GM12878 (cell line): ENCODE results near the gene ANKRD6. TPM values are rescaled to one million over a fixed set of nuclear protein-coding genes. Genes with fewer than 3 reads are reported as not detected.

Experiments used
- ATAC-seq: fragments of 200-7000 bp; cut with Tn5 transposase; 3 replicates; pipeline ENCODE4 v1.9.1; 2020; ENCODE audit warnings: mild to moderate bottlenecking, moderate library complexity
- BruUV-seq: library from RNA; stranded (reverse); fragments of 400-500 nt; replicated peaks from 2 replicates; lab custom pipeline; 2021; lab: Mats Ljungman, UMichigan
- CTCF ChIA-PET: fragments of 300-600 bp; sonication (Branson Sonifier 250); formaldehyde crosslinking; extraction: SDS; loops from one replicate; lab custom pipeline; 2021; ENCODE audit warnings: inconsistent platforms; lab: Yijun Ruan, JAX
- POLR2A ChIA-PET: fragments of 350-600 bp; formaldehyde crosslinking; extraction: SDS; loops from one replicate; lab custom pipeline; 2021; ENCODE audit warnings: inconsistent platforms; lab: Charles Lee
- RAD21 ChIA-PET: fragments of 300-600 bp; sonication (Branson Sonifier 250); formaldehyde crosslinking; loops from one replicate; lab custom pipeline; 2023; ENCODE audit warnings: antibody characterized with exemption; ENCODE audit not compliant: unreplicated experiment; lab: Charles Lee
- SMC1A ChIA-PET: fragments of 300-600 bp; sonication (Branson Sonifier 250); formaldehyde crosslinking; loops from one replicate; lab custom pipeline; 2023; ENCODE audit not compliant: unreplicated experiment, uncharacterized antibody; lab: Charles Lee
- DNase-seq: peaks from one replicate; pipeline ENCODE4 v3.0.0-alpha.2; 2011; ENCODE audit warnings: low read depth, low spot score
- FAIRE-seq: peaks from 3 replicates; lab custom pipeline; 2011; peaks lifted over from hg19 to GRCh38; lab: Jason Lieb, UNC
- H2AFZ ChIP-seq: 2 replicates; pipeline ENCODE4 v1.6.0; 2011; ENCODE audit warnings: low read depth, low read length, control low read depth; ENCODE audit not compliant: control insufficient read depth
- H3K27ac ChIP-seq: 2 replicates; pipeline ENCODE4 v1.5.1; 2011; ENCODE audit warnings: control low read depth; ENCODE audit not compliant: control insufficient read depth, insufficient read depth
- H3K27me3 ChIP-seq, 2 experiments: replicated peaks in 1 of 2; 2 replicates each; pipeline versions ENCODE4 v1.6.0 to v1.6.1; 2011; ENCODE audit warnings: low read length in 1 of 2; ENCODE audit not compliant: control insufficient read depth in 2 of 2, insufficient read depth in 2 of 2
- H3K36me3 ChIP-seq, 2 experiments: 2 replicates each; pipeline ENCODE4 v1.5.1; 2011; ENCODE audit warnings: low read length in 1 of 2; ENCODE audit not compliant: control insufficient read depth in 2 of 2, insufficient read depth in 2 of 2
- H3K4me1 ChIP-seq: 2 replicates; pipeline ENCODE4 v1.6.1; 2011; ENCODE audit warnings: mild to moderate bottlenecking, low read length, moderate library complexity, mixed read lengths; ENCODE audit not compliant: control insufficient read depth, insufficient read depth
- H3K4me2 ChIP-seq: 2 replicates; pipeline ENCODE4 v1.6.0; 2011; ENCODE audit warnings: control low read depth; ENCODE audit not compliant: control insufficient read depth, insufficient read depth
- H3K4me3 ChIP-seq: fragments of 200-600 bp; sonication (generic); 2 replicates; pipeline ENCODE4 v1.5.1; 2016
- H3K79me2 ChIP-seq: 2 replicates; pipeline ENCODE4 v1.6.0; 2011; ENCODE audit warnings: low read length; ENCODE audit not compliant: control insufficient read depth, insufficient read depth
- H3K9ac ChIP-seq: 2 replicates; pipeline ENCODE4 v1.8.0; 2011; ENCODE audit warnings: low read length, control low read depth, mixed read lengths; ENCODE audit not compliant: control insufficient read depth, insufficient read depth
- H3K9me3 ChIP-seq: replicated peaks from 3 replicates; pipeline ENCODE4 v1.5.1; 2011; ENCODE audit warnings: mild to moderate bottlenecking, low read length; ENCODE audit not compliant: control insufficient read depth, insufficient read depth
- H4K20me1 ChIP-seq: 2 replicates; pipeline ENCODE4 v1.6.0; 2011; ENCODE audit not compliant: control insufficient read depth, insufficient read depth
- DPF2 ChIP-seq: fragments of 450-650 bp; IDR thresholded peaks from 2 replicates; pipeline ENCODE4 v1.6.1; 2017; ENCODE audit warnings: mild to moderate bottlenecking
- FOXM1 ChIP-seq: IDR thresholded peaks from 2 replicates; pipeline ENCODE4 v1.6.1; 2012; ENCODE audit warnings: low read depth, mild to moderate bottlenecking, inconsistent platforms, low read length, moderate library complexity
- HDAC2 ChIP-seq: fragments of 200-600 bp; sonication (generic); IDR thresholded peaks from 2 replicates; pipeline ENCODE4 v1.6.1; 2017
- MEF2A ChIP-seq: IDR thresholded peaks from 2 replicates; pipeline ENCODE4 v1.6.1; 2011; ENCODE audit warnings: low read depth, mild to moderate bottlenecking, low read length, moderate library complexity; ENCODE audit not compliant: insufficient read depth
- POLR2AphosphoS2 ChIP-seq: IDR thresholded peaks from 2 replicates; pipeline ENCODE4 v1.6.1; 2011; ENCODE audit warnings: low read depth, mild to moderate bottlenecking, low read length, improper control_type of control experiment, moderate library complexity
- POLR2AphosphoS5 ChIP-seq: IDR thresholded peaks from 2 replicates; pipeline ENCODE4 v1.6.1; 2011; ENCODE audit warnings: mild to moderate bottlenecking, low read length, inconsistent platforms
- POU2F2 ChIP-seq: IDR thresholded peaks from 3 replicates; pipeline ENCODE4 v1.6.1; 2011; ENCODE audit warnings: low read depth, mild to moderate bottlenecking, low read length, borderline replicate concordance
- RB1 ChIP-seq: fragments of 450-650 bp; formaldehyde crosslinking; IDR thresholded peaks from 2 replicates; pipeline ENCODE4 v1.6.1; 2017; ENCODE audit warnings: mild to moderate bottlenecking, borderline replicate concordance
- SREBF1 ChIP-seq: IDR thresholded peaks from 2 replicates; pipeline ENCODE4 v1.6.1; 2012; ENCODE audit warnings: mild to moderate bottlenecking, low read length
- USF2 ChIP-seq: IDR thresholded peaks from 2 replicates; pipeline ENCODE4 v1.6.1; 2011; ENCODE audit warnings: low read depth, low read length, improper control_type of control experiment, borderline replicate concordance
- ZNF592 ChIP-seq: fragments of 450-650 bp; IDR thresholded peaks from 2 replicates; pipeline ENCODE4 v1.6.1; 2017; ENCODE audit warnings: mild to moderate bottlenecking, moderate library complexity
- WGBS: methylation state at CpG from one replicate; pipeline ENCODE4 v1.1.6; 2016; ENCODE audit warnings: low lambda C conversion rate; ENCODE audit not compliant: insufficient replicate concordance, insufficient coverage; ENCODE audit errors: missing lambda C conversion rate; 5-methylcytosine and 5-hydroxymethylcytosine counted together
- in situ Hi-C: fragments of 300-500 bp; cut with MboI; formaldehyde crosslinking; loops from 9 replicates; pipeline ENCODE4 v1.14.3; 2018; ENCODE audit warnings: mixed read lengths
- intact Hi-C: fragments of 100-400 bp; cut with micrococcal nuclease; formaldehyde crosslinking; loops from one replicate; pipeline ENCODE4 v1.14.2; 2022; ENCODE audit not compliant: unreplicated experiment
- polyA plus RNA-seq, 11 experiments: library from polyadenylated mRNA; depleted of rRNA in 4 of 11; unstranded in 6 of 11; stranded (reverse) in 5 of 11; fragments of >200 nt; fragmentation: Nextera tagmentation in 4 of 11; fragmentation: Illumina TruSeq in 1 of 11; extraction: Ambion mirVana in 4 of 11; extraction: Trizol in 1 of 11; gene quantifications; 1 replicate in 1 of 11; 2 replicates in 10 of 11; pipeline versions ENCODE4 v1.2.1 to v1.2.3, GENCODE V29; 2011 to 2016; ENCODE audit warnings: inconsistent platforms in 2 of 11, missing spikeins in 2 of 11, low read depth in 1 of 11
- total RNA-seq, 4 experiments: library from RNA; depleted of rRNA in 3 of 4; stranded (reverse); fragments of >200 nt in 3 of 4; fragmentation: Illumina TruSeq in 1 of 4; extraction: Trizol in 1 of 4; gene quantifications; 2 replicates each; pipeline versions ENCODE4 v1.2.1 to v1.2.3, GENCODE V29; 2013 to 2021
- TF ChIP-seq, protein P1 (sequence below): fragments of 450-650 bp; IDR thresholded peaks from 2 replicates; pipeline ENCODE4 v1.6.1; 2017; ENCODE audit warnings: borderline replicate concordance

The ANKRD6 gene
- total and polyA plus RNA-seq, 10 of the 15 experiments (the other 5 are each of a cell fraction or from before 2014, with no cell fraction given): 0.03 to 0.90 (median 0.38) TPM

DNA sequence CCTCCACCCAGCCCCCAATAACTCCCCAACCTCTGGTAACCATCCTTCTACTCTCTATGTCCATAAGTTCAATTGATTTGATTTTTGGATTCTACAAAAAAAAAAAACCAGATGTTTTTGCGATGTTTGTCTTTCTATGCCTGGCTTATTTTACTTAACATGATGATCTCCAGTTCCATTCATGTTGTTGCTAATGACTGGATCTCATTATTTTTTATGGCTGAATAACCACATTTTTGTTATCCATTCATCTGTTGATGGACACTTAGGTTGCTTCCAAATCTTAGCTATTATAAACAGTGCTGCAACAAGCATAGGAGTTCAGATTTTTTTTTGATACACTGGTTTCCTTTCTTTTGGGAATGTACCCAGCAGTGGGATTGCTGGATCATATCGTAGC is 106.8 kb downstream of the ANKRD6 start (continued):
- TF ChIP-seq FOXM1 (no peak), RB1 (no peak), DPF2 (no peak), POU2F2 (no peak)
- TF ChIP-seq, all 136 proteins: peak for 0

- Histone ChIP-seq H3K27ac (no peak overlapping the region), H3K9me3 (no peaks in the 10 kb centered on the region), H3K36me3 (no peaks in the 10 kb centered on the region), H3K4me1 (no peaks in the 10 kb centered on the region), H3K4me3 (no peak overlapping the region), H3K9ac (no peak overlapping the region), H3K79me2 (no peaks in the 10 kb centered on the region), H2AFZ (no peak overlapping the region), H3K27me3 (no peaks in the 10 kb centered on the region), H3K4me2 (no peak overlapping the region), H4K20me1 (no peaks in the 10 kb centered on the region)
- DNase-seq: no peak
- intact Hi-C loops (no loop called here), in situ Hi-C loops (no loop called here)
- ChIA-PET SMC1A (no interaction called here), CTCF (no interaction called here), POLR2A (no interaction called here), RAD21 (no interaction called here)
- no TSS peak for BruUV-seq
- 37% methylated on average over 12 of the region's 12 CpGs for WGBS
- ATAC-seq: peak; percentile 76
- no peak for FAIRE-seq
- no peak for TF ChIP-seq POLR2AphosphoS2
- TF ChIP-seq SREBF1: no peak
- TF ChIP-seq, protein P1, sequence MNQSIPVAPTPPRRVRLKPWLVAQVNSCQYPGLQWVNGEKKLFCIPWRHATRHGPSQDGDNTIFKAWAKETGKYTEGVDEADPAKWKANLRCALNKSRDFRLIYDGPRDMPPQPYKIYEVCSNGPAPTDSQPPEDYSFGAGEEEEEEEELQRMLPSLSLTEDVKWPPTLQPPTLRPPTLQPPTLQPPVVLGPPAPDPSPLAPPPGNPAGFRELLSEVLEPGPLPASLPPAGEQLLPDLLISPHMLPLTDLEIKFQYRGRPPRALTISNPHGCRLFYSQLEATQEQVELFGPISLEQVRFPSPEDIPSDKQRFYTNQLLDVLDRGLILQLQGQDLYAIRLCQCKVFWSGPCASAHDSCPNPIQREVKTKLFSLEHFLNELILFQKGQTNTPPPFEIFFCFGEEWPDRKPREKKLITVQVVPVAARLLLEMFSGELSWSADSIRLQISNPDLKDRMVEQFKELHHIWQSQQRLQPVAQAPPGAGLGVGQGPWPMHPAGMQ: no peak
- TF ChIP-seq MEF2A: no peak
- TF ChIP-seq POLR2AphosphoS5: no peak
- TF ChIP-seq USF2: no peak
- no peak for TF ChIP-seq ZNF592
- no peak for TF ChIP-seq HDAC2
- TF ChIP-seq FOXM1: no peak
These were observed 109.3 kb downstream of the ANKRD6 start for GRCh38 chr6:89542081-89542857.
